Cardiac septum (tissue), 1 donor: ENCODE data around the gene MRPL53. TPM values are rescaled to one million over a fixed set of nuclear protein-coding genes. Genes with fewer than 3 reads are reported as not detected.
"Not testable (repeated sequence)": the region's sequence is repeated elsewhere in the genome, so short reads cannot be mapped to it uniquely, and the experiment has no call there.

Experiments
- DNase-seq: peaks from one replicate; pipeline ENCODE4 v3.0.0-alpha.2; 2020; ENCODE audit warnings: low spot score
- intact Hi-C: fragments of 100-400 bp; cut with DNase I; formaldehyde crosslinking; loops from one replicate; pipeline ENCODE4 v1.14.0; 2022
- total RNA-seq: library from RNA; stranded (reverse); fragmentation: NEBNext Ultra II Directional; extraction: Animal tissue kit (Norgen Biotek cat#: 25700); gene quantifications from one replicate; pipeline ENCODE4 v1.2.1, GENCODE V29; 2021
- donor health status: DM: no; HTN: no; CAD: no.

Gene MRPL53
- total RNA-seq, 1 donor from 2014 or later, result 134 TPM

DNA sequence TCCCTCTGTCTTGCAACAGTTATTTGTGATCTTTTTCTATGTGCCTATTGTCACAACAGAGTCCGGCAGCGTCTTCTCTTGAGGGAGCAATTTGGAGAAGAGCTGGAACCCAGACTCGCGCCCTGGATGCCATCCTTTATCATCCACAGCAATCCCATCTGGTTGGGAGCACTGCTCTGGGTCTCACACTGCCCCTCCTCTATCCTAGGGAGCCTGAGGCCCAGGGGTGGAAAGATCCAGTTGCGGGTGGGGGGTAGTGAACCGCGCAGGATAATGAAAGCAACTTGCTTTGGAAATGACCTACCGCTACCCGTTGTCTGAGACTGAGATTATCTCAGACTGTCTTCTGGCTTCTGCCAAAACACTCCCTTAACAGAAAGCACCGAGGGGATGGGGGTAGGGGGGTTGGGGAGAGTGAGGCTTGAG is 13.5 kb downstream of the MRPL53 start:
- intact Hi-C loops, result loop anchor here (5.0 kb wide), 1 partner anchor 722 kb away; the partner anchor contains the start of gene TPRKB
- DNase-seq, result no peak

DNA sequence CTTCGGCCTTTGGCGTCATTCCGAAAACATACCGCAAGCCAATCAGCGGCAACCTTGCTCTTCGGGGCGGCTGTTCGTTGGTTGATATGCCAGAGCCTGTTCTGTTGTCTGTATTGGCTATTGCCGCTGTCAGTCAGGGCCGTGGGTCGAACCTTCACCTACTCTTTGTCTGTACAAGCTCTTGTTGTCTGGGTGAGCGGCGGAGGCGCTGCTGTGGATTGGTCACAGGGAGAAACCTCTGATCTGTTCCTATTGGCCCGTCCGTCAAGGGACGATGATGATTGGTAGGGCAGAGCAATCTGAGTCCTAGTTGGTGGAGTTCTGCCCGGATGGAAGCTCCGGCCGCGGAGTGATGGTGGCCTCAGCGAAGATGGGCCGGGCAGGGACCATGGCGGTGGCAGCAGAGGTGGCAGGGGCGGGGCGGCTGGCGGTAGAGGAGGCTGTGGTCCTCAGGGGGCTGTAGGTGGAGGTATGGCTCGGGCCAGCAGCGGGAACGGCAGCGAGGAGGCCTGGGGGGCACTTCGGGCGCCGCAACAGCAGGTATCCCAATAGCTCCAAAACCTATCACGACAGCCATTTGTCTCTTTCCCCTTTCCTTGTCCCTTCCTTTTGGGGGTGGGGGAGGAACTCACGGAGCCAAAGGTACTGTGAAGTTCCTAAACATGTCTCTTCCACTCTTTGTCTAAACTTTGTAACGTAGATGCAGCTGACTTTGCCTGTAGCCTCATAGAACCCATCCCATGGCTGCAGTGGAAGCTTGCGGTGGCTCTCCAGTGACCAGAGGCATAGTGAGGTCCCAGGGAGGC is 14.1 kb downstream of the MRPL53 start, which contains the start of gene WBP1:
WBP1 (plus strand) TSS at position 307 of the 806 bp plus-strand sequence; CDS start at position 472, 165 bp downstream.
- intact Hi-C loops, result loop anchor here (5.0 kb wide), 1 partner anchor 721 kb away; the partner anchor contains the start of gene TPRKB
- DNase-seq, result peak; percentile 100

DNA sequence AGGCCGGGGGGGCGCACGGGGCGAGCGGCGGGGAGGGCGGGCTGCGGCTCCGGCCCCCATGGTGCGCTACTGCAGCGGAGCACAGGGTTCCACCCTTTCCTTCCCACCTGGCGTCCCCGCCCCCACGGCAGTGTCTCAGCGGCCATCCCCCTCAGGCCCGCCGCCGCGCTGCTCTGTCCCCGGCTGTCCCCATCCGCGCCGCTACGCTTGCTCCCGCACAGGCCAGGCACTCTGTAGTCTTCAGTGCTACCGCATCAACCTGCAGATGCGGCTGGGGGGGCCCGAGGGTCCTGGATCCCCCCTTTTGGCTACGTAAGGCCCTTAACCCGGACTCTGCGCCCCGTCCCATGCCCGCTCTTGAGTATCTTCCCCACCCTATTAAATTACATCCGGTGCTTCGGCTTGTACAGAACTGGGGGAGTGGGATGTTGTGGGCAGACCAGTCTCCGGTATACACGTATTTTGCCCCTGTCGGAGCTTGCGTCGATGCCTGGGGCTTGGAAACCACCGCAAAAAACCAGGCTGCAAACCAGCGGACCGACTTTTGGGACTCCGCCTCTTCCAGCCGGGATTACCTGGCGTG is 14.8 kb downstream of the MRPL53 start:
- peak; percentile 82 for DNase-seq
- intact Hi-C loops, result loop anchor here (5.0 kb wide), 1 partner anchor 720 kb away; the partner anchor contains the start of gene TPRKB

DNA sequence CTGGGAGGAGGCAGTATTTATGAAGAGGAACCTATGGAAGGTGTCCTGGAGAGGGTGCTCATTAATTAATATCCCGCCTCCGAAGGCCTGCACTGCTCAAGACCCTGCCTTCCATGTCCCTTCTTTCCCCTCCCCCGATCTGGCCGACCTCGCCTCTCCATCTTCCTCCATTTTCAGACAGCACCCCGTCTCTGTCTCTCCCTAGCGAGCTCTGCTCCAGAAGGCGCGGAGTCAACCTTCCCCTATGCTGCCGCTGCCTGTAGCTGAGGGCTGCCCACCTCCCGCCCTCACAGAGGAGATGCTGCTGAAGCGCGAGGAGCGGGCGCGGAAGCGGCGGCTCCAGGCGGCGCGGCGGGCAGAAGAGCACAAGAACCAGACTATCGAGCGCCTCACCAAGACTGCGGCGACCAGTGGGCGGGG is 15.3 kb downstream of the MRPL53 start:
- intact Hi-C loops, result loop anchor here (5.0 kb wide), 1 partner anchor 720 kb away; the partner anchor contains the start of gene TPRKB
- no peak for DNase-seq

DNA sequence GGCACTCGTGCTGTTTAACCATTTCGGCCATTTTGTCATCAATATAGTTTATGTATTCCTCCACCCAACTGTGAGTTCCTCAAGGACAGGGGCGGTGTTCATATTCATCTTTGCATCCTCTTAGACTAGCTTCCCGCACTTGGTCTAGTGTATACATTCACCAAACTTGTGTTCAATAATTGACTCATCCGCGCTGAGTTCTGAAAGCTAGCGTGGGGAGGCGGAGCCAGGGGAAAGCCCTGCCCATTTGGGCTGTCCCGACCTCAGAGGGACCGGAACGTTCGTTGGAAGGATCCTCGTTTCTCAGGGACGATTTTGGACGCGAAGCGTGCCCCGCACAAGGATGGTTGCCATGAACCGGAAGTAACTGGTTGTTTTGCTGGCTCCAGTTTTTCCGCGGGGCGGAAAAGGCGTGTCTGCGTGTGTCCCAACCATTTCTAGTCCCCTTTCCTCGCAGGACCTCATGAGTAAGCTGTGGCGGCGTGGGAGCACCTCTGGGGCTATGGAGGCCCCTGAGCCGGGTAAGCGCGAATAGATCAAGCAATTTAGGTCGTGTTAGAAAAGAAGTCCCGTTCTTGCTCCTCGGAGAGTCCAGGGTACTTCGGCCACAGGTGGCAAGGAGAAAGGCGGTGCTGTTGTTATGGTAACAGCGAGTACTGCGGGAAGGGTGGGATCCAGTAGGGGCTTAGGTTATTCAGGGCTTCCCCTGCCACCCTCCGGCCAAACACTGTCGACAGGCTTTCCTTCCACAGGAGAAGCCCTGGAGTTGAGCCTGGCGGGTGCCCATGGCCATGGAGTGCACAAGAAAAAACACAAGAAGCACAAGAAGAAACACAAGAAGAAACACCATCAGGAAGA is 17.6 kb downstream of the MRPL53 start, which contains the start of gene INO80B:
INO80B (plus strand) TSS at position 434 of the 858 bp plus-strand sequence; CDS start at position 464, 30 bp downstream.
- peak; percentile 97 for DNase-seq
- intact Hi-C loops, result loop anchor here (1.0 to 5.0 kb wide), 3 partner anchors 28 to 718 kb away; partner anchors contain the start of genes AUP1, HTRA2, TPRKB and TTC31

DNA sequence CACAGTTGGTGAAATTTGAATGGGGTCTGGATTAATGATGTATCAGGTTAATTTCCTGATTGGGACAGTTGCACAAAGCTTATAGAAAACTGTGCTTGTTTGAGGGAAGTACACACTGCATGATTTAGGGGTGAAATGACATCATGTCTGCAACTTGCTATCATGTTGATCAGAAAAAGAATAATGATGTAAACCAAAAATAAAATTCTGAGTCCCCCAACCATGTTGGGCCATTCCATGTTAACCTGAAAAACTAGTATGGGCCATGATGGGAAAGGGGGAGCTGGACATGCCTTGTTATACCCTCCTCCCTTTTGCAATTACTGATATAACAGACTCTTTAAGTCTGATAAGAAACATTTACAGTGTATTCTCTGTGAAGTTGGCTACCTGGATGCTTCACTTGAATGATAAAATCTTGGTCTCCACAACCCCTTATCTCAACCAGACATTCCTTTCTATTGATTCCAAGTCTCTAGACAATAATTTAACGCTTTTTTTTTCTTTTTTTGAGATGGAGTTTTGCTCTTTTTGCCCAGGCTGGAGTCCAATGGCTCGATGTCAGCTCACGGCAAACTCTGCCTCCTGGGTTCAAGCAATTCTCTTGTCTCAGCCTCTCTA is 21.8 kb downstream of the MRPL53 start:
- intact Hi-C loops, result no loop called here
- no peak for DNase-seq

DNA sequence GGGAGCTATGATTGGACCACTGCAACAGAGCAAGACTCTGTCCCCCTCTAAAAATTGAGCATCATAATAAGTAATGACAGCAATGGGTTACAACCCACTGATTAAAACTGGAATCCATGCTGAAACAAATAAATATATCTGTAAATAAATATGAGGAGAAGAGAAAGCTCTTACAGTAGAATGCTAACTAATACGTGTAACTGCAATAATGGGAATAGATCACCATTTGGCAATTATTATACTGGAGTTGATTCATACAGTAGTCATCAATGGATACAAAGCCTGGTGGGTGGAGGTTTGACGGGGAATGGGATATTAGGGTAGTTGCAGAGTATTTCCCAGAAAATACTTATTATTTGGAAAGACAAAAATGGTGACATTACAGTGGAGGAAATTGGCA is 23.7 kb downstream of the MRPL53 start:
- DNase-seq, result no peak
- intact Hi-C loops, result no loop called here

DNA sequence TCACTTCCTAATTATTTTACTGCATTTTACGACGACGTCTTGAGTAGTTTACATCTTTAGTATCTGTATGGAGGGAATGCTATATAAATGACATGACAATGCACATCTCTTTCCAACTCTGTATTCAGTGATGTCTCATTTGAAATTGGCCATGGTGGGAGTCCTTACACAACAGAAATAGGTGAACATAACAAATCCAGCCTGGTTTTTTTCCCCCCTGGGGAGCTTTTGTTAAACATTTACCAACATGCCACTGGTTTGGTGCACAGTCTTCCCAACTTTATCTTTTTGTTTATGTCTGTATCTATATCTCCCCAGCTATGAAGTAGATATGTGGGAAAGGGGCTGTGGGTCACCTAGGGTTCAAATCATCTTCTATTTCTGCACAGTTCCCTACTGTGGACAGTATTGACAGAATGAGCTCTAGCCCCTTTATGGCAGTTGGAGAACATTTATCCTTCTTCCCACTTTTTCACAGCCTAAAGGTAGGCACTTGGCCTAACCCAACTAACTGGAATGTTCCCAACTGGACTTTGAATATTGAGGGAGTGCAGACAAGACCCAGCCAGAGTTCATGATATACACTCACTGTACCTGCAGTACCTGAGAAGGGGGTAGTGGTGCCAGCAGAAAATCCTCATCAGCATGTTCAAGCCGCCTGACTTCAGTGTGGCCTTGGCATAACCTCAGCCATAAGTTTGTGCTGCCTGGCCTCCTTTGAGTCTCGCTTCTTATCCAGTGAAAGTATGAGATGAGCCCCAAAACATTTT is 25.1 kb downstream of the MRPL53 start:
- intact Hi-C loops, result no loop called here
- DNase-seq, result no peak

DNA sequence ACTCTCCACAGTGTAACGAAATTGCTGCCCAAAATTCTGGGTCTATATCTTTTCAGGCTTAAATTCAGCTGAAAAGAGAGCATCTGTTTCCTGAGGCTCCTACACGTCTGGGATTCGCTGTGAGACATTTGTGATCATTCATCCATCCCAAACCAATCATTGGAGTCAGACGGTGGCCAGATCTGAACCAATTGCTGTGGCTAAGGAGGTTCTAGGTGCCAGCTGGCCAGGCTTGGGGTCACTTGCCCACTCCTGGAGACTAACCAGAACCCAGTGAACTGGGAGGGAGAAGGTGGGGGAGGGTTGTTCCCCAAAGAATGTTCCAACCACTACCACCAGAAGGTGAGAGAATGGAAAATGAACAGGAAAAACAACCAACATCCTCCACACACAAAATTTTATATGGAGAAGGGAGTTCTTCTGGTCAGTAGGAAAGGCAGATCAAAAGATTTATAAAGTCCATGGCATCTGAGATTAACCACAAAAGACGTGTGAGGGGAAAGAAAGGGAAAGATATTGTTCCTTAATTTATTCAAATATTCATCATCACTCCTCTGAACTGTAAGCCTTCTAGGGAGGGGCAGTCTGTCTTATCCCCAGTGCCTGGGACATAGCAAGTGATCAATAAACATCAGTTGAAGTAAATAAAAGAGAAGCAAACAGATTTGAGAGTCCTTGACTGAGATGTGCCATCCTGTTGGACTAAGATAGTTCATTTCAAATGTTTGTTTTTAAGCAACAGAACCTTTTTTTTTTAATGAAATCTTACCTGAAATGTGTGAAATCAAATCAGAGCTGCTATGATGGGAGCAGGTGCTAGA is 27.8 kb downstream of the MRPL53 start:
- no peak for DNase-seq
- intact Hi-C loops, result no loop called here

DNA sequence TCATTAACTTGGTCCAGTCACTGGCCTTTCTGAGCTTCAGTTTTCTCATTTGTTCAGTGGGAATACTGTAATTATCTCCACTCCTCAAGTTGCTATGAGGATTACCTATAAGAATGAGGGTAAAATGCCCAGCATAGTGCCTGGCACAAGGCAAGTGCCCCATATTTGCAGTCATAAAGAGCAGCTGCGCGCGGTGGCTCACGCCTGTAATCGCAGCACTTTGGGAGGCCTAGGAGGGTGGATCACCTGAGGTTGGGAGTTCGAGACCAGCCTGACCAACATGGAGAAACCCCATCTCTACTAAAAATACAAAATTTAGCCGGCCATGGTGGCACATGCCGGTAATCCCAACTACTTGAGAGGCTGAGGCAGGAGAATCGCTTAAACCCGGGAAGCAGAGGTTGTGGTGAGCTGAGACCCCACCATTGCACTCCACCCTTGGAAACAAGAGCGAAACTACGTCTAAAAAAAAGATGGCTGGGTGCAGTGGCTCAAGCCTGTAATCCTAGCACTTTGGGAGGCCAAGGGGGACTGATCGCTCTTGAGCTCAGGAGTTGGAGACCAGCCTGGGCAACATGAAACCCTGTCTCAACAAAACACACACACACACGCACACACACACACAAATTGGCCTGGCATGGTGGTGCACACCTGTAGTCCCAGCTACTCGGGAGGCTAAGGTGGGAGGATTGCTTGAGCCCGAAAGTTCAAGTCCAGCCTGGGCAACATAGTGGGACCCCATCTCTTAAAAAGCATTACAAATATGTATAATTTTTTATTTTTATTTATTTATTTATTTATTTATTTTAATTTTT is 29.8 kb downstream of the MRPL53 start:
- intact Hi-C loops, DNase-seq: not testable (repeated sequence)

DNA sequence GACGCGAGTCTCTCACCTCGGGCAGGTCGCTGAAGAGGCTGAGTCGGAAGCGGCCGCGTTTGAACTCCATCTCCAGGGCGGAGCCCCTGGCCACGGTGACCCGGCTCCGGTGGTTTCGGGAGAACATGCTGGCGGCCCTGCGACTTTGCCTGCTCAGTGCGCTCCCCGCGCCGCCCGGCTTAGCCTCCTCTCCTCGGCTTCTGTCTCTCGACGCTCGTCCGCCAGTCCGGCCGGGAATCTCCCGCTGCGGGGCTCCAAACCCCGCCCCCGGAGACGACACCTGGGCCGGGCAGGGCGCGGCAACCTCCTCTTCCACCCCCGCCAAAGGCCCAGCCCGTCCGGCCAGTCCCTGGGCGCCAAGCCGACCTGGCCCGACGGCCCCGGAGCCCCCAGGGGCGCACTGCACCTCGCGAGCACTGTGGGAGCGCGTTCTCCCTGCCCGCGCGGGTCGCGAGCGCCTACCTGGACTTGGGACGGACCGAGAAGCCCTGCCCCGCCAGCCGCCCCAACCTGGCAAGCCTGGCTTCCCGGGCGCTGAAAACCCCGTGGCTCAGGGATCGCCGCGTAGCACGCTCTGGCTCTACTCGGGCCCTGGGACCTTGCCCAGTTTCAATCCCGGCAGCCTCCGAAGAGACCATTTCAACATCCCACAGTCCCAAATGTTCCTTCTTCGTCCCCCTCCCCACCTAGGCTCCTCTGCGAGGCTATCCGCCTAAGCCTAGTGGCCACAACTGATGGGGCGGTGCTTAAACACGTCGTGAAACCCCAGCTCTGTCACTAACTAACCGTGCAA is 30.6 kb downstream of the MRPL53 start, which contains the start of gene RTKN:
RTKN (minus strand) TSS at position 248 of the 793 bp plus-strand sequence; CDS start at position 127, 121 bp downstream.
- intact Hi-C loops, result no loop called here
- DNase-seq, result no peak

DNA sequence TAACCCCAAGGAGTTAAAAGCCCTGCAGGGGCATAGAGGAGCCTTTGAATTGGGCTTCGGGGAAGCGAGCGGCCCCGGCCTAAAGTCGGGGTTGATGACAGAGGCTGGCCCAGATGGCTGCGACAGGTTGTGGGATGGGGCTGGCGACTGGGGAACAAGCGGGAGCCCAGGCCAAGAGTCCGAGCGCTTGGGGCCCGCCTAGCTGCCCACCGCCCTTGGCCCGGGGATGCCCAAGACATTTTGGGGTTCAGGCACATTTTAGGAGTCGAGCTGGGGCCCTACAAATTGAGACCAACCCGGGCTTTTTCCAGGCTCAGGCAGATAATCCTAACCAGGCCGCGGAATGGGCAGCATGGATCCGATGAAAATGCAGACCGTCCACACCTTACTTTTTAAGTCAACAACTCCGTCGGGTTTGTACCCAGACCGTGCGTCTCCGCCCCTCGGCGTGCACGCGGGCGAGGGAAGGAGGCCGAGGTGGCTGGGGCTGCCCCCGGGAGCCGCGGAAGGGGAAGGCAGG is 31.2 kb downstream of the MRPL53 start:
- intact Hi-C loops, result no loop called here

DNA sequence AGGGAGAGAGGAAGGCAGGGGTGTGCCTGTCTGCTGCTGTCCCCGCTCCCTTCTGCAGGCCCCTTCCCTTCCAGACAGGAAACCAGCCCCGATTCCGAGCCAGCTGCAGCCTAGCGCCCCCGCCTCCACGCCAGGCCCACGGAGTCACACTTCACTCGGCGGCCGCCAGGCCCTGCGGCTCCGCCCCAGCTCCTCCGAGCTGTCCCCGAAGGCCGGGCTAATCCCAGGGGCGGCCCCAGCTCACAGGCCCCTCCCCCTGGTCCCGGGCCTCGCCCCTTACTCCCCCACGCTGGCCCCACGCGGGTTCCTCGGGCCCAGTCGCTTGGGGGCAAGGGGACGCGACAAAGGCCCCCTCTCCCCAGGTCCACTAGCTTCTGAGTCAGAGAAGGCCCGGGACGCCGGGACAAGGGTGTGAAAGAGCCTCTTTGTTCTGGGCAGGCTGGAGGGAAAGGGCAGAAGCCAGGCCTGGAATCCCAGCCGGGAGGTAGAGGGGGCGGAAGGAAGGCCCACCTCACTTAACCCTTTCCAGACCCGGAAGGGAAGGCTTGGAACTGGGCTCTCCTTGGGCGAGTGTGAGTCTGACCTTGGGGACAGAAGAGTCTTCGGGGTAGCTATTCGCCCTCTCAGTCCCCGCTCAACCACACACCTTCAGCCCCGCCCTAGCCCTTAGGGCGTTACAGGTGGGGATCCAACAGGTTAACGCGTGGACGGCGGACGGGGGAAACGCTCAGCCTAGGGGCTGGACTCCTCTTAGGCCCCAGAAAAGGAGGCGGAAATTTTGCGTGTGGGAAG is 31.9 kb downstream of the MRPL53 start:
- intact Hi-C loops, result no loop called here
- peak; percentile 94 for DNase-seq

More for the DNA sequence above, 31.2 kb downstream of the MRPL53 start:
- DNase-seq, result no peak

DNA sequence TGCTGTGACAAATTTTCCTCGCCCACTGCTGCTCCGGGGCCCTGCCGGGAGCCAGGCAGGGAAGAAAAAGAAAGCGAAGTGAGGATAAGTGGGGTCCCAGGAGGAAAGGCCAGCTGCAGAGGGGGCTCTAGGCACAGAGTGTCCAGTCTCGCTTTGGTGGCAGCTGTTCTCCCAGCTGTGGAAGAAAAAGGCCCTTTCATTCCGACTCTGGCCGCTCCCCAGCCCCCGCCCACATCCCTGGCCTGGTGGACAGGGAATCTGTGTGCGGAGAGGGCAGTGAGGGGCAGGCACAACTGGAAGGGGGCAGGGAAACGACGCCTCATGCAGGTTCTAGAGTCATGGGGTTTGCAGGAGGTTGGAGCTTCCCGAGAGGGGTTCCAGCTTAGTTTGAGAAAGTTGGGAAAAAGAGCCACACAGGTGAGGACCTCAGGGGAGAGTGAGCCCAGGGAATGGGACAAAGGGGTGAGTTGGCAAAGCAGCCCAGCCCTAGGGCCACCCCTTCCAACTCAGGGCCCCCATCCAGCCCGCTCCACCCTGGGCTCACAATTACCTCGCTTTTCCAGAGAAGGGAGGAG is 32.6 kb downstream of the MRPL53 start:
- peak; percentile 84 for DNase-seq
- intact Hi-C loops, result no loop called here
